Tibial nerve (tissue), 4 donors: ENCODE measurements around the gene ICAM5.

Source experiments
- CTCF ChIP-seq, 5 experiments: fragments of 200-600 bp in 3 of 5; fragments of 450-650 bp in 2 of 5; sonication (generic) in 3 of 5; IDR thresholded peaks; one replicate each; pipeline ENCODE4 v1.5.1; 2016 to 2019; ENCODE audit warnings: antibody characterized with exemption in 5 of 5, mild to moderate bottlenecking in 3 of 5, moderate library complexity in 2 of 5
- EP300 ChIP-seq, 2 donors: sonication (generic); formaldehyde crosslinking; IDR thresholded peaks; one replicate each; pipeline ENCODE4 v1.6.1; 2017; ENCODE audit warnings: antibody characterized with exemption in 2 of 2, mild to moderate bottlenecking in 1 of 2

DNA sequence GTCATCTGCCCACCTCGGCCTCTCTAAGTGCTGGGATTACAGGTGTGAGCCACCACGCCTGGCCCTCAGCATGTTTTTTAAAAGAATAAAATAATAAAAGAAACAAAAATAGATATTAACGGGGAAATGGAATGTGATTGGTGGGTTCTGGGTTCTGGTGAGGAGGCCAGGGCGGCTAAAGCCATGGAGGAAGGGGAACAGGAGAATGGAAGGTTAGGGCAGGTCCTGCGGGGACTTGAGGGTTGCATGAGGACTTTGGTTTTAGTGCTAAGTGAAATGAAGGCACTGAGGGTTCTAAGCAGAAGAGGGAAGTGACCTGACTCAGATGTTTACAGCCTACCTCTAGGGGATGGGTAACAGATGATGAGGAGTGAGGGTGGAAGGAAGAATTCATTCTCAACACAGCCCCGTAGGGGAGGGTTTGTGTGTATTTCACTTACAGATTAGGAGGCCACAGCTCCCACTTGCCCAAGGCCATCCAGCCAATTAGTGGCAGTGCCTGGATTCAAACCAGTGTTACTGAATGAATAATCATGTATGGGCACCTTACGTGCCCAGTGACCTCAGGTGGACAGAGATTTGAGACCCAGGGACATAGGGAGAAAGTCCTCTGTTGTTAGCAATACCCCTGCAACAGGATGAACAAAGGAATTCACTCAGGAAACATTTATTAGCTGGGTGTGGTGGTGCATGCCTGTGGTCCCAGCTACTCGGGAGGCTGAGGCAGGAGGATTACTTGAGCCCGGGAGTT, 44.4 kb upstream of the ICAM5 start:
- TF ChIP-seq CTCF (IDR thresholded peaks at IDR 0.05) (no peak), EP300 (IDR thresholded peaks at IDR 0.05) (no peak)
